Stimulated activated CD8-positive, alpha-beta memory T cell treated with anti-CD3 and anti-CD28 coated beads, Interleukin-4, amount 100 ng/mL, for 48 hours (primary cell): ENCODE results near the gene CGB5.
A peak's percentile ranks its signal among the peaks of the same experiment; 100 is the strongest.
"Not testable (repeated sequence)": the region's sequence is repeated elsewhere in the genome, so short reads cannot be mapped to it uniquely, and the experiment has no call there.

Source experiments
- DNase-seq: peaks from one replicate; pipeline ENCODE4 v3.0.0-alpha.2; 2020

The CGB5 gene

GRCh38 chr19:49043548-49043947 lies at the start of gene CGB5:
Gene CGB5 (plus strand): TSS chr19:49043848. CDS start chr19:49044210, 362 bp downstream.
- DNase-seq: not testable (repeated sequence)

- DNase-seq: no peak
These were observed 49.6 kb upstream of the CGB5 start for GRCh38 chr19:48994035-48994386.

GRCh38 chr19:48997972-48998371 lies 45.7 kb upstream of the CGB5 start:
- peak; percentile 81 for DNase-seq

- DNase-seq: peak; percentile 79
These were observed 43.9 kb upstream of the CGB5 start for GRCh38 chr19:48999481-49000325.

GRCh38 chr19:49004133-49004532 lies 39.5 kb upstream of the CGB5 start:
- no peak for DNase-seq

- no peak for DNase-seq
These were observed 38.6 kb upstream of the CGB5 start for GRCh38 chr19:49004964-49005614.

GRCh38 chr19:49006905-49007304 lies 36.7 kb upstream of the CGB5 start:
- DNase-seq: no peak

- DNase-seq: no peak
These were observed 33.8 kb upstream of the CGB5 start for GRCh38 chr19:49009828-49010227.

GRCh38 chr19:49010453-49010852 lies 33.2 kb upstream of the CGB5 start:
- no peak for DNase-seq

GRCh38 chr19:49011194-49011593 lies 32.5 kb upstream of the CGB5 start:
- no peak for DNase-seq

- DNase-seq: no peak
These were observed 29.4 kb upstream of the CGB5 start for GRCh38 chr19:49014123-49014869.

- no peak for DNase-seq
These were observed 28.8 kb upstream of the CGB5 start for GRCh38 chr19:49014870-49015255.

GRCh38 chr19:49016067-49016839 lies 27.4 kb upstream of the CGB5 start:
- DNase-seq: no peak

- no peak for DNase-seq
These were observed 26.5 kb upstream of the CGB5 start, which contains the start of gene LHB for GRCh38 chr19:49017041-49017665. Gene LHB (minus strand): TSS chr19:49017091. CDS start chr19:49017081, 10 bp downstream.

GRCh38 chr19:49017666-49018351 lies 25.8 kb upstream of the CGB5 start:
- peak; percentile 76 for DNase-seq

GRCh38 chr19:49018388-49019241 lies 25.0 kb upstream of the CGB5 start:
- peak; percentile 37 for DNase-seq

GRCh38 chr19:49019242-49019932 lies 24.3 kb upstream of the CGB5 start:
- DNase-seq: peak; percentile 83

- DNase-seq: no peak
These were observed 23.3 kb upstream of the CGB5 start for GRCh38 chr19:49020342-49020741.

- DNase-seq: no peak
These were observed 22.4 kb upstream of the CGB5 start for GRCh38 chr19:49020931-49021895.
